Activated B cell treated with CpG ODN at 0.5 μM for 24 hours (primary cell): ENCODE data around the gene NPAS3. TPM values are rescaled to one million over a fixed set of nuclear protein-coding genes. Genes with fewer than 3 reads are reported as not detected.

ENCODE experiments used
- ATAC-seq: fragments of 200-7000 bp; cut with Tn5 transposase; one replicate; pipeline ENCODE4 v1.10.0; 2021; ENCODE audit warnings: low read depth, mild to moderate bottlenecking, moderate library complexity
- CTCF ChIA-PET: fragments of 350-600 bp; sonication (Branson Sonifier 250); formaldehyde crosslinking; loops from one replicate; lab custom pipeline; 2021; ENCODE audit warnings: antibody characterized with exemption; lab: Charles Lee
- POLR2A ChIA-PET: fragments of 350-600 bp; sonication (Branson Sonifier 250); formaldehyde crosslinking; loops from one replicate; lab custom pipeline; 2021; ENCODE audit warnings: antibody characterized with exemption; lab: Charles Lee
- DNase-seq: peaks from one replicate; pipeline ENCODE4 v3.0.0; 2022
- H3K27ac Mint-ChIP-seq: one replicate; pipeline ENCODE4 v1.8.0; 2020; ENCODE audit warnings: mixed read lengths
- H3K27me3 Mint-ChIP-seq: one replicate; pipeline ENCODE4 v1.8.0; 2021; ENCODE audit warnings: mixed read lengths
- H3K36me3 Mint-ChIP-seq: one replicate; pipeline ENCODE4 v1.8.0; 2021; ENCODE audit warnings: low read depth, mixed read lengths
- H3K4me1 Mint-ChIP-seq: one replicate; pipeline ENCODE4 v1.8.0; 2021; ENCODE audit warnings: mixed read lengths
- H3K4me3 Mint-ChIP-seq: one replicate; pipeline ENCODE4 v1.8.0; 2020; ENCODE audit warnings: mild to moderate bottlenecking, mixed read lengths
- H3K9me3 Mint-ChIP-seq: one replicate; pipeline ENCODE4 v1.8.0; 2020; ENCODE audit warnings: mixed read lengths
- intact Hi-C: fragments of 100-400 bp; cut with micrococcal nuclease; formaldehyde crosslinking; loops from one replicate; pipeline ENCODE4 v1.15.1; 2024
- total RNA-seq: library from RNA; stranded (reverse); gene quantifications from 2 replicates; pipeline ENCODE4 v1.2.3, GENCODE V29; 2022
- TF ChIP-seq, protein P1 (sequence below): fragments of 200-600 bp; IDR thresholded peaks from one replicate; pipeline ENCODE4 v1.8.0; 2022; ENCODE audit warnings: antibody characterized with exemption, mild to moderate bottlenecking

Gene NPAS3
- total RNA-seq, 1 donor from 2014 or later = not detected

DNA sequence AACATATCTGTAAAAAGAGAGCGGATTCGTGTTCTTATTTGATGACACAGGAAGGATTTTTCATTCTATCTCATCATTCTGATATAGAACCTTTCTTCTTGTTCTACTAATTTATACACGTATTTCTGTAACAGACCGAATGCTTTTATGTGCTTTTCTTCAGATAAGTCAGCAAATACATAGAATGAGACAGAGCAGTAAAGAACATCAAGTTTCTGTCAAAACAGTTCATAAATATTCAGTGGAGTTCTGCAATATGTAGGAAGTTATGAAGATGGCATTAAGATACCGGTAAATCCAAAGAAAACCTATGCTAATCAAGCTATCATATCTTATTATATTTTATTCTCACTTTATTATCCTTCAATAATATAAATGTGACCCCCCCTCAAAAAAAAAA, 731.6 kb downstream of the NPAS3 start:
- ATAC-seq = no peak
- H3K4me1 Mint-ChIP-seq = no peaks in the 10 kb centered on the region
- POLR2A ChIA-PET = no interaction called here
- no peaks in the 10 kb centered on the region for H3K36me3 Mint-ChIP-seq
- TF ChIP-seq, protein P1, sequence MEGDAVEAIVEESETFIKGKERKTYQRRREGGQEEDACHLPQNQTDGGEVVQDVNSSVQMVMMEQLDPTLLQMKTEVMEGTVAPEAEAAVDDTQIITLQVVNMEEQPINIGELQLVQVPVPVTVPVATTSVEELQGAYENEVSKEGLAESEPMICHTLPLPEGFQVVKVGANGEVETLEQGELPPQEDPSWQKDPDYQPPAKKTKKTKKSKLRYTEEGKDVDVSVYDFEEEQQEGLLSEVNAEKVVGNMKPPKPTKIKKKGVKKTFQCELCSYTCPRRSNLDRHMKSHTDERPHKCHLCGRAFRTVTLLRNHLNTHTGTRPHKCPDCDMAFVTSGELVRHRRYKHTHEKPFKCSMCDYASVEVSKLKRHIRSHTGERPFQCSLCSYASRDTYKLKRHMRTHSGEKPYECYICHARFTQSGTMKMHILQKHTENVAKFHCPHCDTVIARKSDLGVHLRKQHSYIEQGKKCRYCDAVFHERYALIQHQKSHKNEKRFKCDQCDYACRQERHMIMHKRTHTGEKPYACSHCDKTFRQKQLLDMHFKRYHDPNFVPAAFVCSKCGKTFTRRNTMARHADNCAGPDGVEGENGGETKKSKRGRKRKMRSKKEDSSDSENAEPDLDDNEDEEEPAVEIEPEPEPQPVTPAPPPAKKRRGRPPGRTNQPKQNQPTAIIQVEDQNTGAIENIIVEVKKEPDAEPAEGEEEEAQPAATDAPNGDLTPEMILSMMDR = no peak
- no peak overlapping the region for H3K4me3 Mint-ChIP-seq
- H3K27me3 Mint-ChIP-seq = no peaks in the 10 kb centered on the region
- H3K9me3 Mint-ChIP-seq = no peaks in the 10 kb centered on the region
- intact Hi-C loops = no loop called here
- H3K27ac Mint-ChIP-seq = no peak overlapping the region
- CTCF ChIA-PET = no interaction called here
- DNase-seq = no peak

DNA sequence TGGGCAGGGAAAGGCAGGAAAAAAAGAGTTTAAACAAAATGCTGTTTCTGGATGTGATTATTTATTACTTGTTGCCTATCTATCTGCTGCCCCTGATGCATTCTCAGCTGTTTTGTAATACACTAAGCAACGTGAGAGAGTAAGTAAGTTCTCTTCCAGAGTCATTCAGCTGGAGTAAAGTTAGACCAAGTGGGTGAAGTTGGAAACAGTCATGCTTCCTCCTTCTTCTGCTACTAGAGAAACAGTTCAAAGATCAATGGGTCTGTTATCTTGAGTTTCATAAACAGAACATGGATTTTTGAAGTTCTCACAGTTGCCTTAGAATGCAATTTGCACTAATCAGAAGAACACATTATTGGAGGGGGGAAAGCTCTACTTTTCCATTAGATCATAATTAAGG, 732.9 kb downstream of the NPAS3 start:
- Mint-ChIP-seq H3K4me3 (no peak overlapping the region), H3K4me1 (no peaks in the 10 kb centered on the region), H3K27ac (no peak overlapping the region), H3K36me3 (no peaks in the 10 kb centered on the region), H3K9me3 (no peaks in the 10 kb centered on the region), H3K27me3 (no peaks in the 10 kb centered on the region)
- intact Hi-C loops = no loop called here
- no peak for ATAC-seq
- ChIA-PET CTCF (no interaction called here), POLR2A (no interaction called here)
- TF ChIP-seq, protein P1 = no peak
- DNase-seq = no peak

DNA sequence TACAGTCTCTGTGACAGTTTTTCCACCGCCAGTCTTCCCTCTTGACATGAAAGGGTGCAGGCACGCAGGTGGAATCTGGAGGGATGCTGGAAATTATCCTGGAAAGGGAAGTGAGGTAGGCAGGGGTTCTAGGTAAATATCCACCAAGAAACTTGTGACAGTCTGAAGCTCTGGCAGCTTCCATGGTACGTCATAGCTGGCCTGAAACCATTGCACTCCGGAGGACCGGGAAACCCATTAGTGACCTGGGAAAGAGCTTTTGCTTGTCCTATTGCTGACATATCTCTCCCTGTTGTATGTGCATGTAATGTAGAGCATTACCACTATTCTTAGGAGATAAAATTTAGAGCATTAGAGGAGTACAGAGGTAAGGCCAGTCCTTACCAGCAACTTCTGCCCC, 736.2 kb downstream of the NPAS3 start:
- Mint-ChIP-seq H3K9me3 (no peaks in the 10 kb centered on the region), H3K27me3 (no peaks in the 10 kb centered on the region), H3K27ac (no peak overlapping the region), H3K36me3 (no peaks in the 10 kb centered on the region), H3K4me3 (no peak overlapping the region), H3K4me1 (no peaks in the 10 kb centered on the region)
- CTCF ChIA-PET = no interaction called here
- TF ChIP-seq, protein P1 = no peak
- ATAC-seq (no peak), DNase-seq (no peak)
- POLR2A ChIA-PET = no interaction called here
- intact Hi-C loops = no loop called here

GRCh38 chr14:33675415-33676130, 736.9 kb downstream of the NPAS3 start:
- Mint-ChIP-seq H3K36me3 (no peaks in the 10 kb centered on the region), H3K9me3 (no peaks in the 10 kb centered on the region), H3K27ac (no peak overlapping the region), H3K4me3 (no peak overlapping the region), H3K4me1 (no peaks in the 10 kb centered on the region), H3K27me3 (no peaks in the 10 kb centered on the region)
- intact Hi-C loops = no loop called here
- ATAC-seq (no peak), DNase-seq (no peak)
- CTCF ChIA-PET = no interaction called here
- TF ChIP-seq, protein P1 = no peak
- POLR2A ChIA-PET = no interaction called here

- DNase-seq (no peak), ATAC-seq (no peak)
- no peaks in the 10 kb centered on the region for H3K27me3 Mint-ChIP-seq
- ChIA-PET POLR2A (no interaction called here), CTCF (no interaction called here)
- H3K27ac Mint-ChIP-seq = no peak overlapping the region
- H3K36me3 Mint-ChIP-seq = no peaks in the 10 kb centered on the region
- no peak overlapping the region for H3K4me3 Mint-ChIP-seq
- H3K9me3 Mint-ChIP-seq = no peaks in the 10 kb centered on the region
- H3K4me1 Mint-ChIP-seq = no peaks in the 10 kb centered on the region
- TF ChIP-seq, protein P1 = no peak
- intact Hi-C loops = no loop called here
Observed at GRCh38 chr14:33676135-33676566, 737.5 kb downstream of the NPAS3 start.
